Measurements from ENCODE around the gene ZNF521.
A peak's percentile ranks its signal among the peaks of the same experiment; 100 is the strongest.
"Not testable (repeated sequence)": the region's sequence is repeated elsewhere in the genome, so short reads cannot be mapped to it uniquely, and the experiment has no call there.

The ZNF521 gene

GRCh38 chr18:25067275-25068025 lies 284.5 kb downstream of the ZNF521 start:
- DNase-seq: peak in 1 of 2 experiments; percentile 19

DNA sequence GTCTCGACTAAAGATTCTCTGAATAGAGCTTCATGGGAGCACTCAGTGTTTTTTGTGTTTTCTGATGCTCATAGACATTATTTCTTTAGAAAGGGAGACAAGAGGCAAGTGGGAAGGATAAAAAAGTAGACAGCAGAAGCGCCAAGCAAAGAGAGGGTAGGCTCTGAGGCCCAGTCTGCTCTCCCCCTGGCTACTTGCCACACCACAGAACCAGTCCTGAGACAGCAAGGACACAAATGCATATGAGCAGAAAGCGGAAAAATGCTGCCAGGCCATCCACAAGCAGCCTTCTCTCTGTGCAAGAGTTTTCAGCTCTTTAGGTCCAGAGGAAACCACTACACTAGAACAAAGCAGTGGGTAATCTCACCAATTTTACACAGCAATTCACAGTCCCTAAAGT lies 285.4 kb downstream of the ZNF521 start:
- DNase-seq: no peak

- DNase-seq: no peak
Observed at GRCh38 chr18:25062720-25063119, 289.2 kb downstream of the ZNF521 start.

DNA sequence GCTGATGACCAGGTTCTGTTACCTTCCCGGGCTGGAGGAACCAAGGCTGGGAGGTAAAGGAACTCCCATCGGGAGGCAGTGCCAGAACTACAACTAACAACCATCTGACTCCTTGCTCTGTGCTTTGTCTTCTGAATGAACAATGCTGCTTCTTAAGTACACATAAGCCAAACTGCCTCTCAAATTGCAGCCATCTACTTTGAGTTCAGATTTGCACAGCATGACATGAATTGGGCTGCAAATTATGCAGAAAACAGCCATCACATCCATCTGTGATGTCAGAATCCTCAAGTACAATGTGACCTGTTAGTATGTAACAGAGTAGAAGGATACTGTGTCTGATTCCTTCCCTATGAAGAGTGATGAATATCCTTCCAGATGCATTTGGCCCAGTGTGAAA lies 290.6 kb downstream of the ZNF521 start:
- DNase-seq: no peak

GRCh38 chr18:25058521-25058920 lies 293.4 kb downstream of the ZNF521 start:
- peak in 1 of 2 experiments; percentile 14 for DNase-seq

DNA sequence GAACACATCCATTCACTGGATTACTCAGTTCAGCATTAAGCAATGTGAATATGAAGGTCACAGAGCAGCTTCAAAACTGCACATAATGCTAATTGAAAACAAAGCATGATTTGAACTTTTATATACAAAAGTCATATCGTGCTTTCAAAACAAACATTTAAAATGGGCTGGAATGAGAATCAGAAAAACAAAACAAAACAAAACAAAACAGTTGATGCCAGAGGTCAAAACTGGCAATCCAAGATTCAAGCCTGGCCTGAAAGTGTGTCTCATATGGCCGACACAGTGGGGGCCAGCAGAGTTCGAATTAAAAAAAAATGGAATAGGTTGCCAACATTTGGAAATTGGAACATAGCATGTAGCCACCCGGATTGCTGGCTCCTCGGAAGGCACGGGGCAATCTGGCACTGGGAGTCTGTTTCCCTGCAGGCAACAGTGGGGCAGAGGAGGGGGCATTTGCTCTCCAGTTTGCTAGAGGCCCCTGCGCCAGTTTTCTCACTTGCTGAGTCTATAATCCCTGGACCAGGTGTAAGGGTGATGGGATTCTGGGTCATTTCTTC lies 294.4 kb downstream of the ZNF521 start:
- peak; percentile 63 to 92 for DNase-seq

DNA sequence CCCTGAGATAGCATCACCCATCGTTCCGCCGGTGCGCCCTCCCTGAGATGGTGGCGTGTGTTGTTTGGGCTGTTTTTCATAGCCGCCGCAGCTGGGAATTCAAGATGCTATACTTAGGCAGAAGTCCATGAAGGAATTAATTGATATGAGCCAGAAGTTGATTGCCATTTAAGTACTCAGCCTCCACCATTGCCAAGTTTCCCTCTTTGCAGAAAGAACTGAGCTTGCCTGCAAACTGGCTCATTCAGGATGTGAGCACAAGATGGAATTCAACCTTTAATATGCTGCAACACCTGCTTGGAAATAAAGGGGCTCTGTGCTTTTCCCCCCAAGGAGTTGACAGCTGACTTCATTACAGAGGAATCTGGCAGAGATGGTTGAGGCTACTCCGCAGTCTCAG lies 295.5 kb downstream of the ZNF521 start:
- DNase-seq: peak; percentile 81 to 91

DNA sequence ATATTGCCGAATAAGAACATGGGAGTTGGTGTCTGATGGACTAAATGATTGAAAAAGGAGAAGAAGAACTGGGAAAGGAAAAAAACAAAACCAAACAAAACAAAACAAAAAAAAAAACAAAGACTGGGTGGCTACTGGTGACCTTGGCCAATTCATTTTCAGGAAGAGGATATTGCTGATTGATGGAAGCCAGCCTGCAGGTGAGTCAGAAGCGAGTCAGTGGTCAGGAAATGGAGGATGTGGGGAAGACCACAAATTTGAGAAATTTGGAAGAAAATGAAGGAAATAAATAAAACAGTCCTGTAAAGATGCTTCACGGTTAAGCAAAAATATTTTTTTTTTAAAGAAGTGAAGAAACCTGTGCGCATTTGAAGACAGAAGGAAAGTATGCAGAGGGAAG lies 296.9 kb downstream of the ZNF521 start:
- DNase-seq: no peak

- no peak for DNase-seq
Observed at GRCh38 chr18:25053466-25053865, 298.5 kb downstream of the ZNF521 start.

- no peak for DNase-seq
Observed at GRCh38 chr18:25052511-25052921, 299.4 kb downstream of the ZNF521 start.

DNA sequence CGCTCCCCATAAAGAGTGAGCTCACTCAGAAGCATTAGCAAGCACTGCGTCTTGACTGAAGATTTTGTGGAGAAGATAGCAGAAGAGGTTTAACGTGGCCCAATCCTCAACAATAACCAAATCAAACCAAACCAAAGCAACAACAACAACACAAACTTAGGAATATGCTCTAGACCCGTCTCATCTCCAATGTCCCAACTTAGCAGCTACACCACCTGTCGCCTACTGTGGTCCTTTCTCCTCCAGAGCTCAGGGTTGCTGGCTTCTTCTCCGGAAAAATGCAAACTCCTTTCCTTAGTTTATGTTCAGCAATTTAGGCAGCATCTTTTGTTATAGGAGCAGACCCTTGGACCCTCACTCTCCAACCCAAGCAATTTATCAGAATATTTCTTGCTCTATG lies 301.4 kb downstream of the ZNF521 start:
- DNase-seq: no peak

DNA sequence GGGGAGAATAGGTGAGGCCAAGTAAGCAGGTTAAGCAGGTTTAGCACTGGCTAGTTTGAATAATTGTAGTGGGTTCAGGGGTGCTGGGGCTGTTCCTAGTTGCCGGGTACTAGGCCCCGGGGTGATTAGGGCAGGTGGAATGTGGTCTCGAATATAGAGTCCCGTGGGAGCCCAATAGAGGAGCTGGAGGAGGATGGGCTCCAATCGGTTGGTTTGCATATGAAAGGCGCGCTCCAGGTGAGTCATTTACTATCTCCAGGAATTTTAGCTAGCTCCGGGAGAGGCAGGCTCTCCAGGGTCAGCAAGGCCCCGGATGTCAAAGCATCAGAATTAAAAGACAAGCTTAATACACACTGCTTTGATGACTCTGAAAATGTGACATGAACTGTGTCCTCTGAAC lies 304.0 kb downstream of the ZNF521 start:
- no peak for DNase-seq

GRCh38 chr18:25047421-25047820 lies 304.5 kb downstream of the ZNF521 start:
- no peak for DNase-seq

DNA sequence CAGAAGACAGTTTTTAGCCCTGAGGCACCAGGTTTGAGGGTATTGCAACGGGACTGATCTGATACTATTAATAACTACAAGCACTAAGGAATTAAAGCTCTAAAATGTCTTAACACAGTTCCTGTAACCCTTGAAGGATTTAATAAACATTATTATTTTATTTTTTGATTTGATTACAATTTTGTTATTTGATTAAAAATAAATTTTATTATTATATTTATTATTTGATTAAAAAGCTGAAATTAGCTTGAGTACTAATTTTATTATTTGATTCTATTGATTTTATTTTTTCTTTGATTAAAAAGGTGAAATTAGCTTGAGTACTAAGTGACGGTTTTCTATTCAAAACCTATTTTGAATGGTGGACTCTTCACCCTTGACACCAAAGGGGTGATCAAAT lies 307.3 kb downstream of the ZNF521 start:
- DNase-seq: no peak

GRCh38 chr18:25043104-25043503 lies 308.9 kb downstream of the ZNF521 start:
- no peak for DNase-seq

DNA sequence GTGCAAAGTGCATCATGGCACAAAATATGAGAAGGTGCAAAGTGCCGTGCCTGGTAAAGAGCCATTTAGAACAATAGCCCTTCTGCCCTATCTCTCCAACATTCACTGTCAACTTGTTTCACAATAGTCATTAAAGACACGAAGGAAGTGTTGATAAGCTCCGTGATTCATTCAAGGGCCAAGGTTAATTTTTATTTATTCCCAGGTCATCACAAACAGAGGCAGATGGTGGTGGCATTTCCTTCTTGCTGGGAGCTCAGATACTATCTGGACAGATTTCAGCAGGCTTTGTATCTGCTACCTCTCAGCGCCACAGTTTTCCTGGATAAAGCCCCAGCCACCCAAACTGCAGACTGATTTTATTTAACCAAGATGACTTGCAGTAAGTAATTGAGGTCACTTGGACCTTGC lies 309.3 kb downstream of the ZNF521 start:
- no peak for DNase-seq

- no peak for DNase-seq
Observed at GRCh38 chr18:25039781-25040180, 312.2 kb downstream of the ZNF521 start.

- DNase-seq: no peak
Observed at GRCh38 chr18:25038261-25038660, 313.7 kb downstream of the ZNF521 start.

DNA sequence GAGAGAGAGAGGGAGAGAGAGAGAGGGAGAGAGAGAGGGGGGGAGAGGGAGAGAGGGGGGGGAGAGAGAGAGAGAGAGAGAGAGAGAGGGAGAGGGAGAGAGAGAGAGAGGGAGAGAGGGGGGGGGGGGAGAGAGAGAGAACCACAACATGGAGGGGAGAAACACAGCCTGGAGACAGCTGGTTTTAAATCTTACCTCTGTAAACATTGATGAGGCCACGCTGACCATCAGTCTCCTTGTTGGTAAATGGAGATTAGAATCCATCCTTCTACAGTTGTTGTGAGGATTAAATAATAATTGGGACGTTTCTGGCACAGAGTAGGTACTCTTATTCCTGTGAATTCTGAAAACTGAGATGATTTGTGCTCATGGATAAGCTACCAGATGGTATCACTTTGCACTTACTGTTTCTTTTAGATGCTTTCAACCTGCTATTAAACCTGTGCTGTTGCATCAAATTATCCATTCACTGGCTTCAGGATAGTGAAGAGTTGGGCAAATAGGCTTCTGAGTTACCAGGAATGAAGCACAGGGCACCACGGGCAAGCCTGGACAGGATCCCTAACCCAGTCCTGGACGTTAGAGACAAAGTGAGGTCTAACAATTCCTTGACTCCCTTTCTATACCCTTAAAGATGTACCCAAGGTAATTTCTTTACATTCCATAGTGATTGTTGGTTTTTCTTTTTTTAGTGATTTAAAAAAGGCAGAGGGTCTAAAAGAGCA lies 318.1 kb downstream of the ZNF521 start:
- DNase-seq: no peak

GRCh38 chr18:25033175-25033574 lies 318.8 kb downstream of the ZNF521 start:
- not testable (repeated sequence) for DNase-seq

DNA sequence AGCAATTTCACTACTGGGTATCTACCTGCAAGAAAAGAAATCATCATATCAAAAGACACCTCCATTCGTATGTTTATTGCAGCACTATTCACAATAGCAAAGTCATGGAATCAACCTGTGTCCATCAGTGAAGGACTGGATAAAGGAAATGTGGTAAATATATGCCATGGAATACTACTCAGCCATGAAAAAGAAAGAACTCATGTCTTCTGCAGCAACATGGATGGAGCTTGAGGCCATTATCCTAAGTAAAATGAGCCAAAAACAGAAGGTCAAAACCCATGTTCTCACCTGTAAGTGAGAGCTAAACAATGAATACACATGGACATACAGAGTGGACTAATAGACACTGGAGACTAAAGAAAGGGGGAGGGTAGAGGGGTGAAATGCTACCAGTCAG lies 322.2 kb downstream of the ZNF521 start:
- DNase-seq: no peak

DNA sequence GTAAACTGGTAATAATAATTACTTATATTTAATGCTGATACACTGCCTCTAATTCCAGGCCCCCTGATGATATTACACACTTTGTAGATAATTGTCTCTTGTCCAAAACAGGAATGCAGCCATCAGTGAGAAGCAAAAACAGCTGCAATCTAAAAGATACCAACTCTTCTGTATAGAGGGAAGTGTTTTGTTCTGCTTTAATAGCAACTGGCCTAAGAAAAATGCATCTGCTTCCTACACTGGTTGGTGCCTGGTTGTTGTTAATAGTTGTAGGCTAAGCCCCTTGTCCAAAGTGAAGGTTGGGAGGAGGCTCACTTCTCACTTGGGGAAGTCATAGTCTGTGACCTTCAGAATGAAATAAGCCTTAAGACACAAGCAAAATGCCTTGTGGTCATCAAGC lies 332.0 kb downstream of the ZNF521 start:
- DNase-seq: no peak

GRCh38 chr18:25019086-25019860 lies 332.7 kb downstream of the ZNF521 start:
- no peak for DNase-seq
